HepG2 (cell line): ENCODE results near the gene TMIGD2. TPM values are rescaled to one million over a fixed set of nuclear protein-coding genes. Genes with fewer than 3 reads are reported as not detected.
A peak's percentile ranks its signal among the peaks of the same experiment; 100 is the strongest.

Experiments
- ATAC-seq: fragments of 200-7000 bp; cut with Tn5 transposase; 3 replicates; pipeline ENCODE4 v1.9.1; 2020; ENCODE audit warnings: mild to moderate bottlenecking, moderate library complexity
- BruUV-seq: library from RNA; stranded (reverse); fragments of 400-500 nt; replicated peaks from 2 replicates; lab custom pipeline; 2021; lab: Mats Ljungman, UMichigan
- CTCF ChIA-PET: fragments of 300-600 bp; formaldehyde crosslinking; extraction: SDS; loops from one replicate; lab custom pipeline; 2021; ENCODE audit warnings: low total read pairs, inconsistent platforms, low intra/inter-chr PET ratio; lab: Yijun Ruan, JAX
- POLR2A ChIA-PET: fragments of 350-600 bp; sonication (Branson Sonifier 250); formaldehyde crosslinking; loops from one replicate; lab custom pipeline; 2020; ENCODE audit warnings: antibody characterized with exemption, inconsistent platforms; lab: Yijun Ruan, JAX
- DNase-seq: peaks from one replicate; pipeline ENCODE4 v3.0.0-alpha.2; 2015; ENCODE audit warnings: low spot score
- FAIRE-seq: peaks from 3 replicates; lab custom pipeline; 2011; peaks lifted over from hg19 to GRCh38; lab: Jason Lieb, UNC
- H2AFZ ChIP-seq: one replicate; pipeline ENCODE4 v1.6.1; 2011; ENCODE audit warnings: low read length, inconsistent platforms
- H3K27ac ChIP-seq: fragments of 300-600 bp; 3 replicates; pipeline ENCODE4 v1.8.0; 2011; ENCODE audit warnings: mixed run types, mild to moderate bottlenecking, mixed read lengths, low read length, inconsistent platforms; ENCODE audit not compliant: insufficient read depth; ENCODE audit errors: extremely low read length
- H3K27me3 ChIP-seq, 2 experiments: fragments of 200-600 bp in 1 of 2; 2 replicates in 1 of 2; 3 replicates in 1 of 2; pipeline versions ENCODE4 v1.6.0 to v1.8.0; 2011; ENCODE audit warnings: low read length in 2 of 2, mild to moderate bottlenecking in 2 of 2, moderate library complexity in 2 of 2, inconsistent platforms in 1 of 2; ENCODE audit not compliant: insufficient read depth in 2 of 2, control insufficient read depth in 1 of 2
- H3K36me3 ChIP-seq, 2 experiments: fragments of 200-600 bp in 1 of 2; replicated peaks in 1 of 2; 2 replicates in 1 of 2; 3 replicates in 1 of 2; pipeline versions ENCODE4 v1.5.1 to v1.8.0; 2011; ENCODE audit warnings: low read length in 2 of 2, inconsistent platforms in 1 of 2; ENCODE audit not compliant: insufficient read depth in 2 of 2, control insufficient read depth in 1 of 2
- H3K4me1 ChIP-seq: 2 replicates; pipeline ENCODE4 v1.5.1; 2012; ENCODE audit warnings: low read length, inconsistent platforms; ENCODE audit not compliant: insufficient read depth
- H3K4me2 ChIP-seq: 2 replicates; pipeline ENCODE4 v1.6.0; 2011; ENCODE audit warnings: low read depth, low read length, inconsistent platforms
- H3K4me3 ChIP-seq, 3 experiments: fragments of 200-600 bp in 1 of 3; sonication (generic), shearing (Covaris generic) in 1 of 3; replicated peaks in 1 of 3; 2 replicates each; pipeline ENCODE4 v1.5.1; 2011 to 2016; ENCODE audit warnings: low read length in 3 of 3, inconsistent platforms in 2 of 3, low read depth in 2 of 3, mild to moderate bottlenecking in 2 of 3, control low read depth in 1 of 3, mixed read lengths in 1 of 3; ENCODE audit not compliant: insufficient read depth in 1 of 3
- H3K79me2 ChIP-seq: one replicate; pipeline ENCODE4 v1.6.1; 2011; ENCODE audit warnings: low read length, inconsistent platforms; ENCODE audit not compliant: insufficient read depth
- H3K9ac ChIP-seq: 2 replicates; pipeline ENCODE4 v1.6.0; 2011; ENCODE audit warnings: mild to moderate bottlenecking, low read depth, low read length, inconsistent platforms; ENCODE audit not compliant: insufficient read depth
- H3K9me3 ChIP-seq: 2 replicates; pipeline ENCODE4 v1.5.1; 2012; ENCODE audit warnings: mild to moderate bottlenecking, low read length
- H4K20me1 ChIP-seq: 2 replicates; pipeline ENCODE4 v1.6.0; 2011; ENCODE audit warnings: inconsistent platforms, mild to moderate bottlenecking, low read length, moderate library complexity; ENCODE audit not compliant: insufficient read depth
- CENPBD1 ChIP-seq: sonication (generic); formaldehyde crosslinking; IDR thresholded peaks from 2 replicates; pipeline ENCODE4 v1.8.0; 2022; ENCODE audit warnings: missing genetic modification reagents, low read depth, mild to moderate bottlenecking, borderline replicate concordance
- FOXA1 ChIP-seq, 2 experiments: fragments of 450-650 bp in 1 of 2; sonication (generic) in 1 of 2; formaldehyde crosslinking in 1 of 2; IDR thresholded peaks; 2 replicates each; pipeline versions ENCODE4 v1.4.0 to v1.6.1; 2016 to 2020; ENCODE audit warnings: missing genetic modification reagents in 1 of 2
- HNRNPUL1 ChIP-seq: fragments of 200-400 bp; formaldehyde crosslinking; IDR thresholded peaks from 2 replicates; pipeline ENCODE4 v1.6.1; 2017; ENCODE audit warnings: low read depth, mild to moderate bottlenecking, low read length, moderate library complexity
- MBD4 ChIP-seq: IDR thresholded peaks from 2 replicates; pipeline ENCODE4 v1.6.1; 2012; ENCODE audit warnings: low read length, inconsistent platforms, borderline replicate concordance
- MBNL3 ChIP-seq: fragments of 250-450 bp; sonication (Bioruptor Pico); conservative IDR thresholded peaks from 2 replicates; pipeline ENCODE4 v1.8.0; 2022; ENCODE audit warnings: mild to moderate bottlenecking, inconsistent platforms
- PAWR ChIP-seq: sonication (generic); formaldehyde crosslinking; IDR thresholded peaks from 2 replicates; pipeline ENCODE4 v1.4.0; 2020; ENCODE audit warnings: missing genetic modification reagents, mild to moderate bottlenecking, borderline replicate concordance
- RELA ChIP-seq: sonication (generic); formaldehyde crosslinking; IDR thresholded peaks from 2 replicates; pipeline ENCODE4 v1.4.0; 2020; ENCODE audit warnings: missing genetic modification reagents
- SNRNP70 ChIP-seq: fragments of 200-400 bp; formaldehyde crosslinking; IDR thresholded peaks from 2 replicates; pipeline ENCODE4 v1.6.1; 2017; ENCODE audit warnings: mild to moderate bottlenecking, low read depth, low read length, moderate library complexity
- STAG1 ChIP-seq: sonication (generic); formaldehyde crosslinking; IDR thresholded peaks from 2 replicates; pipeline ENCODE4 v1.4.0; 2020; ENCODE audit warnings: missing genetic modification reagents
- ZMYM3 ChIP-seq: sonication (generic); formaldehyde crosslinking; IDR thresholded peaks from 2 replicates; pipeline ENCODE4 v1.5.1; 2020; ENCODE audit warnings: mild to moderate bottlenecking, missing genetic modification reagents
- ZNF329 ChIP-seq: sonication (generic); formaldehyde crosslinking; IDR thresholded peaks from 2 replicates; pipeline ENCODE4 v1.9.0; 2021; ENCODE audit warnings: low read depth, mild to moderate bottlenecking, missing genetic modification reagents
- ZNF33A ChIP-seq: sonication (generic); formaldehyde crosslinking; IDR thresholded peaks from 2 replicates; pipeline ENCODE4 v1.5.1; 2020; ENCODE audit warnings: missing genetic modification reagents, mild to moderate bottlenecking, moderate library complexity, borderline replicate concordance
- ZNF501 ChIP-seq: sonication (generic); formaldehyde crosslinking; IDR thresholded peaks from 2 replicates; pipeline ENCODE4 v1.5.1; 2020; ENCODE audit warnings: mild to moderate bottlenecking, moderate library complexity, missing genetic modification reagents
- ZNF510 ChIP-seq: sonication (generic); formaldehyde crosslinking; IDR thresholded peaks from 2 replicates; pipeline ENCODE4 v1.4.0; 2020; ENCODE audit warnings: low read depth, mild to moderate bottlenecking, missing genetic modification reagents
- ZNF768 ChIP-seq: sonication (generic); formaldehyde crosslinking; IDR thresholded peaks from 2 replicates; pipeline ENCODE4 v1.4.0; 2020; ENCODE audit warnings: missing genetic modification reagents
- WGBS: methylation state at CpG from one replicate; pipeline ENCODE4 v1.1.6; 2017; ENCODE audit warnings: low lambda C conversion rate; 5-methylcytosine and 5-hydroxymethylcytosine counted together
- in situ Hi-C: cut with HindIII; loops from 2 replicates; pipeline ENCODE4 v1.10.0; 2017; ENCODE audit warnings: low pct_unique_long_range_greater_than_20kb; ENCODE audit not compliant: extremely low pct_ligation_motif_present
- intact Hi-C: fragments of 100-400 bp; cut with micrococcal nuclease; formaldehyde crosslinking; loops from one replicate; pipeline ENCODE4 v1.10.0; 2022; ENCODE audit not compliant: unreplicated experiment
- polyA plus RNA-seq, 8 experiments: library from polyadenylated mRNA; depleted of rRNA in 3 of 8; stranded (reverse) in 7 of 8; unstranded in 1 of 8; fragments of >200 nt; fragmentation: Illumina TruSeq in 4 of 8; extraction: Trizol in 4 of 8; gene quantifications; 2 replicates each; pipeline versions ENCODE4 v1.2.1 to v1.2.3, GENCODE V29; 2011 to 2016; ENCODE audit warnings: low read depth in 4 of 8, missing spikeins in 1 of 8, mixed read lengths in 1 of 8; ENCODE audit not compliant: insufficient read depth in 1 of 8
- total RNA-seq, 5 experiments: library from RNA; depleted of rRNA; stranded (reverse); fragments of >200 nt; fragmentation: Illumina TruSeq; extraction: Trizol; gene quantifications; 2 replicates each; pipeline ENCODE4 v1.2.3, GENCODE V29; 2016; ENCODE audit warnings: low read depth in 1 of 5
- TF ChIP-seq, protein P1 (sequence below): sonication (generic); formaldehyde crosslinking; IDR thresholded peaks from 2 replicates; pipeline ENCODE4 v1.4.0; 2020; ENCODE audit warnings: missing genetic modification reagents
- TF ChIP-seq, protein P2 (sequence below): sonication (generic); formaldehyde crosslinking; IDR thresholded peaks from 2 replicates; pipeline ENCODE4 v1.5.0; 2020; ENCODE audit warnings: mild to moderate bottlenecking, missing genetic modification reagents, borderline replicate concordance

Gene TMIGD2
- total and polyA plus RNA-seq, 2 of the 13 experiments (the other 11 are each of a cell fraction or from before 2014, with no cell fraction given) = 0.11 to 1.0 TPM

GRCh38 chr19:4284974-4285373, 17.2 kb downstream of the TMIGD2 start:
- Histone ChIP-seq H3K36me3 (no peaks in the 10 kb centered on the region), H3K4me3 (peak overlapping the region; percentile 38 to 72 (median 46); a peak in 5 of 6 replicates), H3K9ac (0 out of 2 replicates have a peak overlapping the region, but pooled peaks have one; percentile 9), H3K27ac (no peak overlapping the region), H4K20me1 (no peaks in the 10 kb centered on the region), H2AFZ (peak overlapping the region; percentile 1), H3K27me3 (peaks cover 0 to 24% of the 10 kb centered on the region in 2 experiments; a peak in 3 of 5 replicates), H3K4me1 (peaks cover 17% of the 10 kb centered on the region), H3K9me3 (no peaks in the 10 kb centered on the region), H3K79me2 (no peaks in the 10 kb centered on the region), H3K4me2 (peak overlapping the region; percentile 87)
- in situ Hi-C loops (no loop called here), intact Hi-C loops (no loop called here)
- CTCF ChIA-PET = no interaction called here
- TF ChIP-seq, protein P1, sequence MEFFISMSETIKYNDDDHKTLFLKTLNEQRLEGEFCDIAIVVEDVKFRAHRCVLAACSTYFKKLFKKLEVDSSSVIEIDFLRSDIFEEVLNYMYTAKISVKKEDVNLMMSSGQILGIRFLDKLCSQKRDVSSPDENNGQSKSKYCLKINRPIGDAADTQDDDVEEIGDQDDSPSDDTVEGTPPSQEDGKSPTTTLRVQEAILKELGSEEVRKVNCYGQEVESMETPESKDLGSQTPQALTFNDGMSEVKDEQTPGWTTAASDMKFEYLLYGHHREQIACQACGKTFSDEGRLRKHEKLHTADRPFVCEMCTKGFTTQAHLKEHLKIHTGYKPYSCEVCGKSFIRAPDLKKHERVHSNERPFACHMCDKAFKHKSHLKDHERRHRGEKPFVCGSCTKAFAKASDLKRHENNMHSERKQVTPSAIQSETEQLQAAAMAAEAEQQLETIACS = no peak
- TF ChIP-seq ZNF768 (CRISPR knock-in tag) (peak; percentile 85), ZNF501 (CRISPR knock-in tag) (0 out of 2 replicates have a peak, but pooled peaks have one; percentile 1), PAWR (CRISPR knock-in tag) (no peak), FOXA1 (IDR thresholded peaks at IDR 0.05) (no peak), FOXA1 (CRISPR knock-in tag; IDR thresholded peaks at IDR 0.05) (no peak), ZNF33A (CRISPR knock-in tag) (no peak), STAG1 (CRISPR knock-in tag) (no peak), HNRNPUL1 (no peak), ZNF510 (CRISPR knock-in tag) (no peak), MBD4 (no peak), ZMYM3 (peak; percentile 84), CENPBD1 (CRISPR knock-in tag) (no peak), RELA (no peak), SNRNP70 (no peak), ZNF329 (CRISPR knock-in tag) (no peak), MBNL3 (CRISPR knock-in tag) (no peak)
- TF ChIP-seq, protein P2, sequence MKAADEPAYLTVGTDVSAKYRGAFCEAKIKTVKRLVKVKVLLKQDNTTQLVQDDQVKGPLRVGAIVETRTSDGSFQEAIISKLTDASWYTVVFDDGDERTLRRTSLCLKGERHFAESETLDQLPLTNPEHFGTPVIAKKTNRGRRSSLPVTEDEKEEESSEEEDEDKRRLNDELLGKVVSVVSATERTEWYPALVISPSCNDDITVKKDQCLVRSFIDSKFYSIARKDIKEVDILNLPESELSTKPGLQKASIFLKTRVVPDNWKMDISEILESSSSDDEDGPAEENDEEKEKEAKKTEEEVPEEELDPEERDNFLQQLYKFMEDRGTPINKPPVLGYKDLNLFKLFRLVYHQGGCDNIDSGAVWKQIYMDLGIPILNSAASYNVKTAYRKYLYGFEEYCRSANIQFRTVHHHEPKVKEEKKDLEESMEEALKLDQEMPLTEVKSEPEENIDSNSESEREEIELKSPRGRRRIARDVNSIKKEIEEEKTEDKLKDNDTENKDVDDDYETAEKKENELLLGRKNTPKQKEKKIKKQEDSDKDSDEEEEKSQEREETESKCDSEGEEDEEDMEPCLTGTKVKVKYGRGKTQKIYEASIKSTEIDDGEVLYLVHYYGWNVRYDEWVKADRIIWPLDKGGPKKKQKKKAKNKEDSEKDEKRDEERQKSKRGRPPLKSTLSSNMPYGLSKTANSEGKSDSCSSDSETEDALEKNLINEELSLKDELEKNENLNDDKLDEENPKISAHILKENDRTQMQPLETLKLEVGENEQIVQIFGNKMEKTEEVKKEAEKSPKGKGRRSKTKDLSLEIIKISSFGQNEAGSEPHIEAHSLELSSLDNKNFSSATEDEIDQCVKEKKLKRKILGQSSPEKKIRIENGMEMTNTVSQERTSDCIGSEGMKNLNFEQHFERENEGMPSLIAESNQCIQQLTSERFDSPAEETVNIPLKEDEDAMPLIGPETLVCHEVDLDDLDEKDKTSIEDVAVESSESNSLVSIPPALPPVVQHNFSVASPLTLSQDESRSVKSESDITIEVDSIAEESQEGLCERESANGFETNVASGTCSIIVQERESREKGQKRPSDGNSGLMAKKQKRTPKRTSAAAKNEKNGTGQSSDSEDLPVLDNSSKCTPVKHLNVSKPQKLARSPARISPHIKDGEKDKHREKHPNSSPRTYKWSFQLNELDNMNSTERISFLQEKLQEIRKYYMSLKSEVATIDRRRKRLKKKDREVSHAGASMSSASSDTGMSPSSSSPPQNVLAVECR (CRISPR knock-in tag) = 0 out of 2 replicates have a peak, but pooled peaks have one; percentile 6
- DNase-seq = no peak
- FAIRE-seq = no peak
- no peak for ATAC-seq
- 34% methylated on average over 6 of the region's 6 CpGs for WGBS
- POLR2A ChIA-PET = interaction anchor here (1.1 to 1.9 kb wide), 4 partner anchors 18 to 58 kb away, joined by 3 to 19 read pairs (median 10); partner anchors contain the start of genes MPND and YJU2
- BruUV-seq = no TSS peak
